ENCODE measurements around the gene DCLRE1B. TPM values are rescaled to one million over a fixed set of nuclear protein-coding genes. Genes with fewer than 3 reads are reported as not detected.

The DCLRE1B gene
- total and polyA plus RNA-seq, 9 of the 15 experiments (the other 6 are each of a cell fraction or from before 2014, with no cell fraction given) = 10.6 to 28.8 (median 17.2) TPM

GRCh38 chr1:113901191-113901590, 3.9 kb upstream of the DCLRE1B start:
- POLR2A ChIA-PET = interaction anchor here (1.0 to 1.8 kb wide), 2 partner anchors 10 to 13 kb away, joined by 4 to 6 read pairs; no protein-coding TSS in a partner anchor
- Histone ChIP-seq H3K9me1 (ENCODE audit: control insufficient read depth, insufficient read depth, low read length) (no peaks in the 10 kb centered on the region), H3K27ac (ENCODE audit: extremely low read depth, low read depth, low read length) (no peak overlapping the region), H3K4me3 (no peak overlapping the region), H3K9me3 (replicated peaks; ENCODE audit: control insufficient read depth, insufficient read depth, low read depth, low read length) (no peaks in the 10 kb centered on the region), H4K20me1 (replicated peaks; ENCODE audit: control insufficient read depth, insufficient read depth, low read length) (no peaks in the 10 kb centered on the region), H3K4me2 (ENCODE audit: insufficient read depth, low read length) (no peak overlapping the region), H2AFZ (ENCODE audit: low read depth, low read length) (no peak overlapping the region), H3K79me2 (ENCODE audit: control insufficient read depth, insufficient read depth, low read length) (peaks cover 30% of the 10 kb centered on the region), H3K4me1 (replicated peaks in 1 of 2; ENCODE audit: control insufficient read depth in 2 of 2, insufficient read depth in 2 of 2, low read length in 2 of 2) (peaks cover 7 to 14% of the 10 kb centered on the region in 2 experiments; a peak in 4 of 5 replicates), H3K27me3 (ENCODE audit: control insufficient read depth in 2 of 2, insufficient read depth in 2 of 2, low read length in 2 of 2) (no peaks in the 10 kb centered on the region), H3K36me3 (ENCODE audit: control insufficient read depth, insufficient read depth, low read length) (peaks cover 59% of the 10 kb centered on the region), H3K9ac (ENCODE audit: insufficient read depth in 1 of 2, low read depth in 2 of 2, low read length in 2 of 2) (no peak overlapping the region)
- in situ Hi-C loops (cut with MboI) = no loop called here
- WGBS (ENCODE audit: insufficient coverage, low coverage, missing lambda C conversion rate) = 61% methylated on average over 3 of the region's 3 CpGs
- intact Hi-C loops (cut with micrococcal nuclease) = no loop called here
- TF ChIP-seq NFATC3 (IDR thresholded peaks at IDR 0.05) (no peak), PCBP2 (IDR thresholded peaks at IDR 0.05; ENCODE audit: low read depth, low read length, poor library complexity, severe bottlenecking) (no peak), ZNF444 (CRISPR knock-in tag; IDR thresholded peaks at IDR 0.05) (no peak), CGGBP1 (CRISPR knock-in tag; IDR thresholded peaks at IDR 0.05) (no peak), U2AF2 (optimal IDR thresholded peaks at IDR 0.05; ENCODE audit: low read depth, low read length) (no peak), HNRNPH1 (optimal IDR thresholded peaks at IDR 0.05; ENCODE audit: low read depth, low read length) (no peak), ARID3A (IDR thresholded peaks at IDR 0.05; ENCODE audit: borderline replicate concordance, low read depth, low read length) (no peak), BHLHE40 (IDR thresholded peaks at IDR 0.05; ENCODE audit: low read length) (no peak), IRF9 (tag; IDR thresholded peaks at IDR 0.05) (no peak), MEF2D (tag; conservative IDR thresholded peaks at IDR 0.05; ENCODE audit: low read depth) (no peak), CEBPZ (IDR thresholded peaks at IDR 0.05; ENCODE audit: borderline replicate concordance, low read depth, low read length) (no peak), MIER1 (IDR thresholded peaks at IDR 0.05; ENCODE audit: low read depth) (no peak), BRF1 (IDR thresholded peaks at IDR 0.05; ENCODE audit: borderline replicate concordance, extremely low read depth, insufficient read length) (no peak)
- CTCF ChIA-PET (ENCODE audit: low intra/inter-chr PET ratio) = interaction anchor here (0.5 kb wide), 1 partner anchor 63 kb away, joined by 3 read pairs; no protein-coding TSS in a partner anchor
- FAIRE-seq (no peak), DNase-seq (ENCODE audit: extremely low read depth in 1 of 4, low spot score in 3 of 4) (no peak), ATAC-seq (no peak)
- no TSS peak for BruUV-seq (replicated peaks)

Data from K562 (cell line).